Activated B cell treated with CpG ODN at 0.5 μM for 24 hours (primary cell): Measurements from ENCODE around the gene BSG. TPM values are rescaled to one million over a fixed set of nuclear protein-coding genes. Genes with fewer than 3 reads are reported as not detected.
A peak's percentile ranks its signal among the peaks of the same experiment; 100 is the strongest.

Source experiments
- ATAC-seq: fragments of 200-7000 bp; cut with Tn5 transposase; one replicate; pipeline ENCODE4 v1.10.0; 2021; ENCODE audit warnings: low read depth, mild to moderate bottlenecking, moderate library complexity
- CTCF ChIA-PET: fragments of 350-600 bp; sonication (Branson Sonifier 250); formaldehyde crosslinking; loops from one replicate; lab custom pipeline; 2021; ENCODE audit warnings: antibody characterized with exemption; lab: Charles Lee
- POLR2A ChIA-PET: fragments of 350-600 bp; sonication (Branson Sonifier 250); formaldehyde crosslinking; loops from one replicate; lab custom pipeline; 2021; ENCODE audit warnings: antibody characterized with exemption; lab: Charles Lee
- DNase-seq: peaks from one replicate; pipeline ENCODE4 v3.0.0; 2022
- H3K27ac Mint-ChIP-seq: one replicate; pipeline ENCODE4 v1.8.0; 2020; ENCODE audit warnings: mixed read lengths
- H3K27me3 Mint-ChIP-seq: one replicate; pipeline ENCODE4 v1.8.0; 2021; ENCODE audit warnings: mixed read lengths
- H3K36me3 Mint-ChIP-seq: one replicate; pipeline ENCODE4 v1.8.0; 2021; ENCODE audit warnings: low read depth, mixed read lengths
- H3K4me1 Mint-ChIP-seq: one replicate; pipeline ENCODE4 v1.8.0; 2021; ENCODE audit warnings: mixed read lengths
- H3K4me3 Mint-ChIP-seq: one replicate; pipeline ENCODE4 v1.8.0; 2020; ENCODE audit warnings: mild to moderate bottlenecking, mixed read lengths
- H3K9me3 Mint-ChIP-seq: one replicate; pipeline ENCODE4 v1.8.0; 2020; ENCODE audit warnings: mixed read lengths
- CTCF ChIP-seq: fragments of 200-600 bp; IDR thresholded peaks from one replicate; pipeline ENCODE4 v1.8.0; 2022; ENCODE audit warnings: antibody characterized with exemption, mild to moderate bottlenecking
- intact Hi-C: fragments of 100-400 bp; cut with micrococcal nuclease; formaldehyde crosslinking; loops from one replicate; pipeline ENCODE4 v1.15.1; 2024
- total RNA-seq: library from RNA; stranded (reverse); gene quantifications from 2 replicates; pipeline ENCODE4 v1.2.3, GENCODE V29; 2022

BSG gene
- total RNA-seq, 1 donor from 2014 or later = 150 TPM

- H3K4me3 Mint-ChIP-seq = peak overlapping the region; percentile 85
- intact Hi-C loops = loop anchor here (1.0 to 2.0 kb wide), 4 partner anchors 23 to 266 kb away; partner anchors contain the start of genes PTBP1 and TPGS1
- DNase-seq (no peak), ATAC-seq (no peak)
- H3K4me1 Mint-ChIP-seq = peaks cover 18% of the 10 kb centered on the region
- POLR2A ChIA-PET = interaction anchor here (1.0 to 1.5 kb wide), 2 partner anchors 11 to 20 kb away, joined by 10 to 23 read pairs; no protein-coding TSS in a partner anchor
- no peaks in the 10 kb centered on the region for H3K9me3 Mint-ChIP-seq
- CTCF ChIA-PET = interaction anchor here (1.2 to 1.9 kb wide), 2 partner anchors 19 to 24 kb away, joined by 5 to 11 read pairs; no protein-coding TSS in a partner anchor
- no peak for TF ChIP-seq CTCF
- peaks cover 4% of the 10 kb centered on the region for H3K27me3 Mint-ChIP-seq
- peak overlapping the region; percentile 77 for H3K27ac Mint-ChIP-seq
- no peaks in the 10 kb centered on the region for H3K36me3 Mint-ChIP-seq
These were observed 42.0 kb upstream of the BSG start for GRCh38 chr19:530134-531008.

- Mint-ChIP-seq H3K36me3 (no peaks in the 10 kb centered on the region), H3K4me3 (peak overlapping the region; percentile 85), H3K9me3 (no peaks in the 10 kb centered on the region), H3K27ac (peak overlapping the region; percentile 77), H3K4me1 (peaks cover 18% of the 10 kb centered on the region), H3K27me3 (peaks cover 1% of the 10 kb centered on the region)
- ATAC-seq = peak; percentile 81
- ChIA-PET POLR2A (interaction anchor here (0.6 to 1.7 kb wide), 7 partner anchors 12 to 1411 kb away, joined by 3 to 23 read pairs (median 5); partner anchors contain the start of genes BSG and RNF126), CTCF (interaction anchor here (1.2 to 1.9 kb wide), 2 partner anchors 20 to 25 kb away, joined by 5 to 11 read pairs; no protein-coding TSS in a partner anchor)
- intact Hi-C loops = loop anchor here (1.0 to 2.0 kb wide), 4 partner anchors 24 to 266 kb away; partner anchors contain the start of genes PTBP1 and TPGS1
- TF ChIP-seq CTCF = no peak
- peak; percentile 99 for DNase-seq
These were observed 41.2 kb upstream of the BSG start for GRCh38 chr19:531009-531752.

GRCh38 chr19:531753-532560 lies 40.4 kb upstream of the BSG start, which contains the start of gene CDC34:
CDC34 (plus strand) TSS chr19:531760; CDS start chr19:531932, 172 bp downstream.
- H3K27me3 Mint-ChIP-seq = no peaks in the 10 kb centered on the region
- CTCF ChIA-PET = interaction anchor here (0.5 to 1.9 kb wide), 5 partner anchors 11 to 25 kb away, joined by 3 to 11 read pairs (median 6); no protein-coding TSS in a partner anchor
- H3K9me3 Mint-ChIP-seq = no peaks in the 10 kb centered on the region
- H3K4me1 Mint-ChIP-seq = peaks cover 18% of the 10 kb centered on the region
- peaks cover 5% of the 10 kb centered on the region for H3K36me3 Mint-ChIP-seq
- intact Hi-C loops = loop anchor here (1.0 to 2.0 kb wide), 4 partner anchors 25 to 265 kb away; partner anchors contain the start of genes PTBP1 and TPGS1
- POLR2A ChIA-PET = interaction anchor here (0.9 to 1.7 kb wide), 5 partner anchors 21 to 131 kb away, joined by 3 to 14 read pairs (median 4); partner anchors contain the start of genes BSG and RNF126
- no peak for TF ChIP-seq CTCF
- peak within 1 kb of the TSS; percentile 77 for H3K27ac Mint-ChIP-seq
- H3K4me3 Mint-ChIP-seq = peak within 1 kb of the TSS; percentile 88
- DNase-seq (no peak), ATAC-seq (peak; percentile 25)

GRCh38 chr19:532561-533363 lies 39.6 kb upstream of the BSG start:
- POLR2A ChIA-PET = interaction anchor here (0.9 to 1.7 kb wide), 2 partner anchors 22 to 42 kb away, joined by 3 to 14 read pairs; no protein-coding TSS in a partner anchor
- Mint-ChIP-seq H3K4me1 (peaks cover 18% of the 10 kb centered on the region), H3K36me3 (peaks cover 10% of the 10 kb centered on the region), H3K4me3 (peak overlapping the region; percentile 88), H3K27ac (no peak overlapping the region), H3K27me3 (no peaks in the 10 kb centered on the region), H3K9me3 (no peaks in the 10 kb centered on the region)
- ATAC-seq (no peak), DNase-seq (no peak)
- CTCF ChIA-PET = interaction anchor here (0.5 to 1.5 kb wide), 3 partner anchors 10 to 26 kb away, joined by 3 to 11 read pairs (median 6); no protein-coding TSS in a partner anchor
- TF ChIP-seq CTCF = no peak
- intact Hi-C loops = no loop called here
